Measurements from ENCODE around the gene PNRC2. TPM values are rescaled to one million over a fixed set of nuclear protein-coding genes. Genes with fewer than 3 reads are reported as not detected.

Gene PNRC2
- total RNA-seq, 3 donors from 2014 or later, result 116 to 137 (median 121) TPM

- Histone ChIP-seq H3K36me3 (ENCODE audit: low read depth) (no peaks in the 10 kb centered on the region), H3K4me3 (no peak overlapping the region), H3K9me3 (no peaks in the 10 kb centered on the region), H3K4me1 (ENCODE audit: low read depth) (peaks cover 11% of the 10 kb centered on the region)
- ATAC-seq (no peak), DNase-seq (no peak)
- intact Hi-C loops (cut with DNase I, micrococcal nuclease), result no loop called here
- TF ChIP-seq CTCF (IDR thresholded peaks at IDR 0.05), result no peak
These were observed 4.1 kb downstream of the PNRC2 start for GRCh38 chr1:23963617-23964234.

GRCh38 chr1:23964235-23964668 lies 4.6 kb downstream of the PNRC2 start:
- DNase-seq (no peak), ATAC-seq (no peak)
- no peaks in the 10 kb centered on the region for H3K36me3 ChIP-seq (ENCODE audit: low read depth)
- H3K4me1 ChIP-seq (ENCODE audit: low read depth), result peaks cover 11% of the 10 kb centered on the region
- H3K4me3 ChIP-seq, result no peak overlapping the region
- intact Hi-C loops (cut with DNase I, micrococcal nuclease), result no loop called here
- no peak for TF ChIP-seq CTCF (IDR thresholded peaks at IDR 0.05)
- no peaks in the 10 kb centered on the region for H3K9me3 ChIP-seq

- peaks cover 11% of the 10 kb centered on the region for H3K4me1 ChIP-seq (ENCODE audit: low read depth)
- H3K4me3 ChIP-seq, result no peak overlapping the region
- DNase-seq (no peak), ATAC-seq (peak; percentile 48)
- no peaks in the 10 kb centered on the region for H3K9me3 ChIP-seq
- intact Hi-C loops (cut with DNase I, micrococcal nuclease), result no loop called here
- H3K36me3 ChIP-seq (ENCODE audit: low read depth), result no peaks in the 10 kb centered on the region
- no peak for TF ChIP-seq CTCF (IDR thresholded peaks at IDR 0.05)
These were observed 5.4 kb downstream of the PNRC2 start for GRCh38 chr1:23964790-23965740.

- ATAC-seq (no peak), DNase-seq (no peak)
- Histone ChIP-seq H3K36me3 (ENCODE audit: low read depth) (no peaks in the 10 kb centered on the region), H3K4me1 (ENCODE audit: low read depth) (peaks cover 6% of the 10 kb centered on the region), H3K9me3 (no peaks in the 10 kb centered on the region), H3K4me3 (no peak overlapping the region)
- TF ChIP-seq CTCF (IDR thresholded peaks at IDR 0.05), result no peak
- intact Hi-C loops (cut with DNase I, micrococcal nuclease), result no loop called here
These were observed 7.4 kb downstream of the PNRC2 start for GRCh38 chr1:23966973-23967493.

GRCh38 chr1:23967871-23968270 lies 8.2 kb downstream of the PNRC2 start:
- no peak for DNase-seq
- peaks cover 6% of the 10 kb centered on the region for H3K4me1 ChIP-seq (ENCODE audit: low read depth)
- no peaks in the 10 kb centered on the region for H3K36me3 ChIP-seq (ENCODE audit: low read depth)
- no peak for ATAC-seq
- TF ChIP-seq CTCF (IDR thresholded peaks at IDR 0.05), result no peak
- intact Hi-C loops (cut with DNase I, micrococcal nuclease), result no loop called here
- H3K4me3 ChIP-seq, result no peak overlapping the region
- no peaks in the 10 kb centered on the region for H3K9me3 ChIP-seq

Data from mucosa of descending colon (tissue), 3 donors.